ENCODE data around the gene CLRN1. TPM values are rescaled to one million over a fixed set of nuclear protein-coding genes. Genes with fewer than 3 reads are reported as not detected.

The CLRN1 gene
- polyA plus RNA-seq, 3 donors from 2014 or later: not detected

GRCh38 chr3:150922611-150923010, 49.9 kb downstream of the CLRN1 start:
- H3K4me1 Mint-ChIP-seq: peaks cover 3 to 7% of the 10 kb centered on the region in 2 donors
- no peaks in the 10 kb centered on the region for H3K9me3 Mint-ChIP-seq
- no peaks in the 10 kb centered on the region for H3K36me3 Mint-ChIP-seq
- H3K27me3 Mint-ChIP-seq (ENCODE audit: low read depth in 3 of 3): peaks cover 0 to 12% (median 4%) of the 10 kb centered on the region in 3 donors
- no peak overlapping the region for H3K4me3 Mint-ChIP-seq
- H3K27ac Mint-ChIP-seq: no peak overlapping the region
- no peak for DNase-seq

- no peak overlapping the region for H3K27ac Mint-ChIP-seq
- no peaks in the 10 kb centered on the region for H3K9me3 Mint-ChIP-seq
- no peak overlapping the region for H3K4me3 Mint-ChIP-seq
- DNase-seq: no peak
- H3K4me1 Mint-ChIP-seq: peaks cover 3 to 7% of the 10 kb centered on the region in 2 donors
- peaks cover 0 to 11% (median 4%) of the 10 kb centered on the region in 3 donors for H3K27me3 Mint-ChIP-seq (ENCODE audit: low read depth in 3 of 3)
- H3K36me3 Mint-ChIP-seq: no peaks in the 10 kb centered on the region
Observed at GRCh38 chr3:150921209-150921608, 51.3 kb downstream of the CLRN1 start.

- H3K36me3 Mint-ChIP-seq: no peaks in the 10 kb centered on the region
- no peak overlapping the region for H3K27ac Mint-ChIP-seq
- no peak overlapping the region for H3K4me3 Mint-ChIP-seq
- no peaks in the 10 kb centered on the region for H3K9me3 Mint-ChIP-seq
- H3K4me1 Mint-ChIP-seq: no peaks in the 10 kb centered on the region
- peaks cover 2 to 5% (median 2%) of the 10 kb centered on the region in 3 donors for H3K27me3 Mint-ChIP-seq (ENCODE audit: low read depth in 3 of 3)
- no peak for DNase-seq
Observed at GRCh38 chr3:150920236-150920635, 52.3 kb downstream of the CLRN1 start.

GRCh38 chr3:150917951-150918350, 54.6 kb downstream of the CLRN1 start:
- Mint-ChIP-seq H3K27me3 (ENCODE audit: low read depth in 3 of 3) (peaks cover 2 to 5% (median 2%) of the 10 kb centered on the region in 3 donors), H3K36me3 (no peaks in the 10 kb centered on the region), H3K4me3 (no peak overlapping the region), H3K4me1 (no peaks in the 10 kb centered on the region), H3K27ac (no peak overlapping the region), H3K9me3 (no peaks in the 10 kb centered on the region)
- no peak for DNase-seq

- H3K36me3 Mint-ChIP-seq: no peaks in the 10 kb centered on the region
- H3K27ac Mint-ChIP-seq: no peak overlapping the region
- no peak overlapping the region for H3K4me3 Mint-ChIP-seq
- DNase-seq: no peak
- no peaks in the 10 kb centered on the region for H3K9me3 Mint-ChIP-seq
- no peaks in the 10 kb centered on the region for H3K4me1 Mint-ChIP-seq
- peaks cover 0 to 10% (median 0%) of the 10 kb centered on the region in 3 donors for H3K27me3 Mint-ChIP-seq (ENCODE audit: low read depth in 3 of 3)
Observed at GRCh38 chr3:150913133-150913922, 59.2 kb downstream of the CLRN1 start.

GRCh38 chr3:150912501-150912900, 60.0 kb downstream of the CLRN1 start:
- Mint-ChIP-seq H3K27ac (no peak overlapping the region), H3K4me1 (no peaks in the 10 kb centered on the region), H3K4me3 (no peak overlapping the region), H3K27me3 (ENCODE audit: low read depth in 3 of 3) (peaks cover 1 to 13% (median 2%) of the 10 kb centered on the region in 3 donors), H3K9me3 (no peaks in the 10 kb centered on the region), H3K36me3 (no peaks in the 10 kb centered on the region)
- no peak for DNase-seq

- H3K4me3 Mint-ChIP-seq: no peak overlapping the region
- no peaks in the 10 kb centered on the region for H3K36me3 Mint-ChIP-seq
- no peak overlapping the region for H3K27ac Mint-ChIP-seq
- H3K9me3 Mint-ChIP-seq: no peaks in the 10 kb centered on the region
- DNase-seq: no peak
- peaks cover 1 to 13% (median 2%) of the 10 kb centered on the region in 3 donors for H3K27me3 Mint-ChIP-seq (ENCODE audit: low read depth in 3 of 3)
- H3K4me1 Mint-ChIP-seq: no peaks in the 10 kb centered on the region
Observed at GRCh38 chr3:150911771-150912170, 60.8 kb downstream of the CLRN1 start.

- no peaks in the 10 kb centered on the region for H3K9me3 Mint-ChIP-seq
- H3K4me3 Mint-ChIP-seq: no peak overlapping the region
- no peak for DNase-seq
- H3K4me1 Mint-ChIP-seq: no peaks in the 10 kb centered on the region
- H3K27me3 Mint-ChIP-seq (ENCODE audit: low read depth in 3 of 3): peaks cover 1 to 21% (median 2%) of the 10 kb centered on the region in 3 donors
- no peak overlapping the region for H3K27ac Mint-ChIP-seq
- no peaks in the 10 kb centered on the region for H3K36me3 Mint-ChIP-seq
Observed at GRCh38 chr3:150906461-150906860, 66.1 kb downstream of the CLRN1 start.

GRCh38 chr3:150905746-150906145, 66.8 kb downstream of the CLRN1 start:
- H3K27ac Mint-ChIP-seq: no peak overlapping the region
- no peaks in the 10 kb centered on the region for H3K4me1 Mint-ChIP-seq
- no peak for DNase-seq
- no peaks in the 10 kb centered on the region for H3K9me3 Mint-ChIP-seq
- no peaks in the 10 kb centered on the region for H3K36me3 Mint-ChIP-seq
- H3K4me3 Mint-ChIP-seq: no peak overlapping the region
- H3K27me3 Mint-ChIP-seq (ENCODE audit: low read depth in 3 of 3): peaks cover 1 to 18% (median 2%) of the 10 kb centered on the region in 3 donors

- H3K27ac Mint-ChIP-seq: no peak within 1 kb of the TSS
- H3K36me3 Mint-ChIP-seq: no peaks in the 10 kb centered on the region
- H3K4me1 Mint-ChIP-seq: no peaks in the 10 kb centered on the region
- peaks cover 1 to 18% (median 2%) of the 10 kb centered on the region in 3 donors for H3K27me3 Mint-ChIP-seq (ENCODE audit: low read depth in 3 of 3)
- no peak within 1 kb of the TSS for H3K4me3 Mint-ChIP-seq
- no peaks in the 10 kb centered on the region for H3K9me3 Mint-ChIP-seq
- no peak for DNase-seq
Observed at GRCh38 chr3:150905339-150905738, 67.2 kb downstream of the CLRN1 start, which contains the start of gene MINDY4B. MINDY4B (minus strand) TSS chr3:150905439; CDS start chr3:150905439, 0 bp downstream.

- no peak for DNase-seq
- Mint-ChIP-seq H3K36me3 (no peaks in the 10 kb centered on the region), H3K9me3 (no peaks in the 10 kb centered on the region), H3K27me3 (ENCODE audit: low read depth in 3 of 3) (peaks cover 0 to 14% (median 3%) of the 10 kb centered on the region in 3 donors), H3K4me3 (no peak overlapping the region), H3K4me1 (no peaks in the 10 kb centered on the region), H3K27ac (no peak overlapping the region)
Observed at GRCh38 chr3:150902988-150903387, 69.5 kb downstream of the CLRN1 start.

GRCh38 chr3:150901793-150902192, 70.7 kb downstream of the CLRN1 start:
- no peaks in the 10 kb centered on the region for H3K36me3 Mint-ChIP-seq
- H3K4me3 Mint-ChIP-seq: no peak overlapping the region
- no peak for DNase-seq
- peaks cover 2 to 11% (median 3%) of the 10 kb centered on the region in 3 donors for H3K27me3 Mint-ChIP-seq (ENCODE audit: low read depth in 3 of 3)
- no peak overlapping the region for H3K27ac Mint-ChIP-seq
- H3K4me1 Mint-ChIP-seq: no peaks in the 10 kb centered on the region
- no peaks in the 10 kb centered on the region for H3K9me3 Mint-ChIP-seq

GRCh38 chr3:150899141-150899540, 73.4 kb downstream of the CLRN1 start:
- H3K4me1 Mint-ChIP-seq: no peaks in the 10 kb centered on the region
- no peak overlapping the region for H3K4me3 Mint-ChIP-seq
- no peak for DNase-seq
- H3K27ac Mint-ChIP-seq: no peak overlapping the region
- no peaks in the 10 kb centered on the region for H3K9me3 Mint-ChIP-seq
- peaks cover 5 to 9% (median 5%) of the 10 kb centered on the region in 3 donors for H3K27me3 Mint-ChIP-seq (ENCODE audit: low read depth in 3 of 3)
- no peaks in the 10 kb centered on the region for H3K36me3 Mint-ChIP-seq

- no peak overlapping the region for H3K27ac Mint-ChIP-seq
- H3K27me3 Mint-ChIP-seq (ENCODE audit: low read depth in 3 of 3): peaks cover 5 to 6% (median 5%) of the 10 kb centered on the region in 3 donors
- H3K9me3 Mint-ChIP-seq: no peaks in the 10 kb centered on the region
- DNase-seq: no peak
- no peaks in the 10 kb centered on the region for H3K4me1 Mint-ChIP-seq
- H3K36me3 Mint-ChIP-seq: no peaks in the 10 kb centered on the region
- H3K4me3 Mint-ChIP-seq: no peak overlapping the region
Observed at GRCh38 chr3:150898046-150898754, 74.3 kb downstream of the CLRN1 start.
